ENCODE data around the gene SPAG16.

DNA sequence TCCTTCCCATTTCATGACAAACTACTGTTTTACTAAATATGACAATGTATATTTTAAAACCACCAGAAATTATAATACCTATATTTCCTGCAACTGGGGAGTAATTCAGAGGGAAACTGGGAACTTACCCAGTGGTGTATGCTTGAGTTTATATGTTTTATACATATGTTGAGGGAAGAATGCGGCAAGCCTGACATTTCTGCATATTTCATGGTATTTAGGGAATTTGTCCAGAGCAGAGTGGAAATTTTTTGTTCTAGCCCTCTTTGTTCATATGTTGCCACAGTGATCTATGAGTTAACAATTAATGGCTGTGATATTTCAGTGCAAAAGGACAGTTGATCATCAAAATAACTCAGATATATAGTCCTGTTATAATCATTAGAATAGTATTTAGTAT, 895.8 kb downstream of the SPAG16 start:
- TF ChIP-seq, protein P1, sequence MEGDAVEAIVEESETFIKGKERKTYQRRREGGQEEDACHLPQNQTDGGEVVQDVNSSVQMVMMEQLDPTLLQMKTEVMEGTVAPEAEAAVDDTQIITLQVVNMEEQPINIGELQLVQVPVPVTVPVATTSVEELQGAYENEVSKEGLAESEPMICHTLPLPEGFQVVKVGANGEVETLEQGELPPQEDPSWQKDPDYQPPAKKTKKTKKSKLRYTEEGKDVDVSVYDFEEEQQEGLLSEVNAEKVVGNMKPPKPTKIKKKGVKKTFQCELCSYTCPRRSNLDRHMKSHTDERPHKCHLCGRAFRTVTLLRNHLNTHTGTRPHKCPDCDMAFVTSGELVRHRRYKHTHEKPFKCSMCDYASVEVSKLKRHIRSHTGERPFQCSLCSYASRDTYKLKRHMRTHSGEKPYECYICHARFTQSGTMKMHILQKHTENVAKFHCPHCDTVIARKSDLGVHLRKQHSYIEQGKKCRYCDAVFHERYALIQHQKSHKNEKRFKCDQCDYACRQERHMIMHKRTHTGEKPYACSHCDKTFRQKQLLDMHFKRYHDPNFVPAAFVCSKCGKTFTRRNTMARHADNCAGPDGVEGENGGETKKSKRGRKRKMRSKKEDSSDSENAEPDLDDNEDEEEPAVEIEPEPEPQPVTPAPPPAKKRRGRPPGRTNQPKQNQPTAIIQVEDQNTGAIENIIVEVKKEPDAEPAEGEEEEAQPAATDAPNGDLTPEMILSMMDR (IDR thresholded peaks at IDR 0.05; ENCODE audit: low read depth, low read length): no peak
- TF ChIP-seq MAX (IDR thresholded peaks at IDR 0.05; ENCODE audit: low read depth, low read length) (no peak), POLR2A (IDR thresholded peaks at IDR 0.05; ENCODE audit: extremely low read depth, insufficient read length) (no peak), MYC (IDR thresholded peaks at IDR 0.05; ENCODE audit: low read depth, low read length) (no peak)

Data from NB4 (cell line).